Fibroblast of gingiva (primary cell): ENCODE measurements around the gene ZDHHC12.
"Not testable (repeated sequence)": the region's sequence is repeated elsewhere in the genome, so short reads cannot be mapped to it uniquely, and the experiment has no call there.

Experiments used
- DNase-seq: peaks from one replicate; pipeline ENCODE4 v3.0.0-alpha.2; 2011; ENCODE audit warnings: low read depth

ZDHHC12 gene

DNA sequence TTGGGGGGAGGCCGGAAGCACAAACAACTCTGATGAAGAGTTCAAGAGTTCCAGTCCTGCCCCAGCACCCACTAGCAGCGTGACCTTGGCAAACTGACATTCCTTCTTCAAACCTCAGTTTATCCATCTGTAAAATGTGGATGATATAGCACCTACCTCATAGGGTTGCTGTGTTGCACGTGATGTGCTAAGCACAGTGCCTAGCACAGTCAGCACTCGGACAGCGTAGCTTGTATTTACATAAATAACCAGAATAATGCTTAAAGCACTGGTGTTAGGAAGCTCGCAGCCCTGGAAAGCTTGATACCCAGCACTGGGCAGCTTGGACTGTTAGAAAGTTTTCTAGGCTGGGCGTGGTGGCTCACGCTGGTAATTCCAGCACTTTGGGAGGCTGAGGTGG, 16.5 kb downstream of the ZDHHC12 start:
- no peak for DNase-seq

DNA sequence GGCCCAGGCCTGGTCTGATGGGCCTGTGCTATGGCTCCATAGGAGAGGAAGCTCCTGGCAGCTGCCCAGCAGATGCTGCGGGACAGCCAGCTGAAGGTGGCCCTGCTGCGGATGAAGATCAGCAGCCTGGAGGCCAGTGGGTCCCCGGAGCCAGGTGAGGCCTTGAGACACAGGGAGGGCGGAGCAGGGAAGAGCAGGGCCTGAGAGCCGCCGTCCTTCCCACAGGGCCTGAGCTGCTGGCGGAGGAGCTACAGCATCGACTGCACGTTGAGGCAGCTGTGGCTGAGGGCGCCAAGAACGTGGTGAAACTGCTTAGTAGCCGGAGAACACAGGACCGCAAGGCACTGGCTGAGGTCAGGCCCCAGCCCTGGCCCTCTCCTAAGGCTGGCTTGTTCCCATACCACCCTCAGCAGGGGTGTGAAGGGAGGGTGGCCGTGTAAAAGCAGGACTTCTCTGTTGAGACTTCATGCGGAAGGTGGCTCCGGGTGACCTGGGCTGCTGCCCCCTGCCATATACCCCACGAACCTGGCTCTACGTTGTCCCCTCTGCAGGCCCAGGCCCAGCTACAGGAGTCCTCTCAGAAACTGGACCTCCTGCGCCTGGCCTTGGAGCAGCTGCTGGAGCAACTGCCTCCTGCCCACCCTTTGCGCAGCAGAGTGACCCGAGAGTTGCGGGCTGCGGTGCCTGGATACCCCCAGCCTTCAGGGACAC, 17.1 kb downstream of the ZDHHC12 start:
- no peak for DNase-seq

DNA sequence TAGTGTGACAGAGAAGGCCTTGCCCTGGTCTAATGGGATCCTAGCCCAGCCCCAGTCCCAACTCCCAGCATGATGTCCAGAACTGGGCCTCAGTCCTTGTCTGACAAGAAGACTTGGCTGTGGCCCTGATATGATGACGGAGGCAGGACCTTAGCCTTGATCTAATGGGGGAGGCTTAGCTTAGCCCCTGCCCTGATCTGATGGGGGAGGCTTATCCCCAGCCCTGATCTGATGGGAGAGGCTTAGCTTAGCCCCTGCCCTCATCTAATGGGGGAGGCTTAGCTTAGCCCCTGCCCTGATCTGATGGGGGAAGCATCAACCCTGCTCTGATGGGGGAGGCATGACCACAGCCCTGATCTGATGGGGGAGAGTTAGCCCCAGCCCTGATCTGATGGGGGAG, 17.9 kb downstream of the ZDHHC12 start:
- DNase-seq: no peak

DNA sequence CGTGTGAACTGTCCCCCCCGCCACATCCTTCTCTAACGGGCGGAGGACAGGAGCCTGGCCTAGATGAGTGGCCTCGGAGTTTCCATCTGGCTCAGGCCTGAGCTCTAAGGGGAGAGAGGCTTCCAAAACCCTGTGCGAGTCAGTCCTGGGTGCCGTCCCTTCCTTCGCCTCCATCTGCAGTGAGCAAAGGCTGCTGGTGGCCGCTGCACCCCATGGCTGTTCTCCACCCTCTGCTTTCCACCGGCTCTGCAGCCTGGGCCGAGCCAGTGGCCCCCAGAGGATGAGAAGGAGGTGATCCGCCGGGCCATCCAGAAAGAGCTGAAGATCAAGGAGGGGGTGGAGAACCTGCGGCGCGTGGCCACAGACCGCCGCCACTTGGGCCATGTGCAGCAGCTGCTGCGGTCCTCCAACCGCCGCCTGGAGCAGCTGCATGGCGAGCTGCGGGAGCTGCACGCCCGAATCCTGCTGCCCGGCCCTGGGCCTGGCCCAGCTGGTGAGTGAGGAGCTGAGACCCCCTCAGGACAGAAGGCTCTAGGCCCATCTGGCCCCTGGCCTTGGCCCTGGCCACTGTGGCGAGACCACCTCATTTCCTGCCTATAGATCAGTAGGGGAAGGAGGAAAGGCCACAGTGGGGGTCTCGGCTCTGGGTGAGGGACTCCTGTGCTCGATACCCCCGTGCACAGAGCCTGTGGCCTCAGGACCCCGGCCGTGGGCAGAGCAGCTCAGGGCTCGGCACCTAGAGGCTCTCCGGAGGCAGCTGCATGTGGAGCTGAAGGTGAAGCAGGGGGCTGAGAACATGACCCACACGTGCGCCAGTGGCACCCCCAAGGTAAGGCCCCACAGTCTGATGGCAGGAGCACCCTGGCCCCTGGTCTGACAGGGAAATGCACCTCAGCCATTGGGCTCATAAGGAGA, 18.6 kb downstream of the ZDHHC12 start:
- DNase-seq: no peak

DNA sequence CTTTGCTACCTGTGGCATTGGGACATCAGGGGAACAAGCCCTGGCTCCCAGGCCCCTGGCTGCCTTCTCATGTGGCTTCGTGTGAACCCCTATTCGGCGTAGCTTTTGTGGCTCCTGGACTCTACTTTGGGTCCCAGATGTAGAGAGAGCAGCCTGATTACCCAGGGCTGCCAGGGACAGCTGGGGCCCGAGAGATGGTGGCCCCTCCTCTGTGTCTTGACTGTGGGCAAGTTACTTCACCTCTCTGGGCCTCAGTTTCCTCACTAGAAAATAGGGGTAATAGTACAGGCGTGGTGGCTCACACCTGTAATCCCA, 19.6 kb downstream of the ZDHHC12 start:
- no peak for DNase-seq

DNA sequence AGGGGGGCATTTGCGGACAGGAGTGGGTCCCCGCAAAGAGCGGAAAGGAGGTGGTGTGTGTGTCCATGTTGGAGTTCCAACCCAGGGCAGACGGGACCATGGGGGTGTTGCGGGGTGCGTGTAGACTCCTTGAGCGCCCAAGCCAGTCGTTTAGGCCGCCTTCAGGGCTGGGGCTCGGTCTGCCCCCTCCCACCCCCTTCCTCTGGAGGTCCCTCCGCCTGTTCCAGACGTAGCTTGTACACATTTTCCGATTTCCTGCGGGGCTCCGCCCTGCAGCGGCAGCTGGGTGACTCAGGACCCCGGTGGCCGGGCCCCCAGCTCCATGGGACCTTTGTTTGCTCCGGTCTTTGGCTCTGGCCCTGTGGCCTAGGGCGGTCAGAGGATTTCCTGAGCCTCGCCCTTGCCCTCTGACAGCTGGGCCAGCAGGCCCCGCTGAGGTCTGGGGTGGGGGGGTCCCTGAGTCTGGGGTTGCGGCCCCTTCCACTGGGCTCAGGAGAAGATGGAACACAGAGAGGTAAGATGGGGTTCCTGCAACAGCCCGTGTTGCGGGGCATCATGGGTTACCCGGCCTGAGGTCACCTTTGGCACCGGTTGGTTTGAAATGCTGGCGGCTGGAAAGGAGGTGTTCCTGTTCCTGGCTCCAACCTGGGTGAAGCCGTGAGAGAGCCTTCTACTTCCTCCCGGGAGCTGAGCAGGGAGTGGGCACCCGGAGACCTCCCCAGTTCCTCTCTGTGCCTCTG, 20.1 kb downstream of the ZDHHC12 start:
- no peak for DNase-seq

DNA sequence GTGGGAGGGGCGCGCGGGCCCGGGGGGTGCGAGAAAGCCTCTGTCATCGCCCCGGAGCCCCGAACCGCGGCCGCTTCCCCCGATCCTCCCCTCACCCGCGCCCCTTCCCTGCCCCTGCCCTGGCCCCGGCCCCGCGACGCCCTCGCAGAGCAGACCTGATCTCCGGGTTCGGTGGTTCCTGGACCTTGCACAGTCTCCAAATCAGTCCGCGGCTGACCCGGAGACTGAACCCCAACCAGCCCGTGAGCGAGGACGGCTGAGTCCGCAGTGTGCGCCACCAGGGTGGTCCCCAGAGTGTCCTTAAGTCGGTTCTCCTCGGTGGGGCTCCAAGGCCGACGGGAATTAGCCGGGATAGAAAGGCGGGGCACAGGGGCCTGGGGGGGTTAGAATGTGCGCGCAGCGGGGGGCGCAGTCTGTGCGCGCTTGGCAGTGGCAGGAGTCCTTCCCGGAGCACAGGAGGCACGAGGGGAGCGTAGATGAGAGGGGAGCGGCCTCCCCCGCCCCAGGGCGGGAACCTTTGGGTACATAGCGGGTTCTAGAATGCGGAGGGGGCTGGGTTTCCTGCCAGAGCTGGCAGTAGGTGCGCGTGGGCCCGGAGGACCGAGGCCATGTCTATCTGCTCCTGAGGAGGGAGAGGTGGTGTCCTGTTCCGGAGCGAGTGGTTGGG, 20.8 kb downstream of the ZDHHC12 start:
- no peak for DNase-seq

DNA sequence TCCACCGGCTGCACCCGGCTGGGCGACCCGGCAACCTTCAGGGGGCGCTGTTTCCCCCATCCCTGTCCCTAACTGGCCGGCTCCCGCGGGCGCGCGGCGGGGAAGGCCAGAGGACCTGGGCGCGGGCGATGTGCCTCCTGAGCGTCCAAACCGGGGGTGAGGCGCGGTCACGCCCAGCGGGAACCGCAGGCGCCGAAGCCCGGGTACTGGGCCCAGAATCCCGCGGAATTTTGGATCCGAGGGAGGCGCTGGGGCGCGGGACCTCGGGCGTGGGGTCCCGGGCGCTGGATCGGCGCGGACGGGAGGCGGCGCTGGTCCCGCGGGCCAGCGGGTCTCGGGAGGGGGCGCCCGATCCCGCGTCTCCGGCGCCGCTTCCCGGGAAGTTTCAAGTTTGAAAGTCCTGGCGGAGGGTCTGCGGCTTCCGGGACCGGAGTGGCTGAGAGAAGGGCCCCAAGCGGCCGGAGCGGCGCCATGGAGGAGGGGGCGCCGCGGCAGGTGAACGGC, 21.4 kb downstream of the ZDHHC12 start, which contains the start of gene PKN3:
PKN3 (plus strand) TSS at position 59 of the 504 bp plus-strand sequence; CDS start at position 472, 413 bp downstream.
- DNase-seq: peak; percentile 68

DNA sequence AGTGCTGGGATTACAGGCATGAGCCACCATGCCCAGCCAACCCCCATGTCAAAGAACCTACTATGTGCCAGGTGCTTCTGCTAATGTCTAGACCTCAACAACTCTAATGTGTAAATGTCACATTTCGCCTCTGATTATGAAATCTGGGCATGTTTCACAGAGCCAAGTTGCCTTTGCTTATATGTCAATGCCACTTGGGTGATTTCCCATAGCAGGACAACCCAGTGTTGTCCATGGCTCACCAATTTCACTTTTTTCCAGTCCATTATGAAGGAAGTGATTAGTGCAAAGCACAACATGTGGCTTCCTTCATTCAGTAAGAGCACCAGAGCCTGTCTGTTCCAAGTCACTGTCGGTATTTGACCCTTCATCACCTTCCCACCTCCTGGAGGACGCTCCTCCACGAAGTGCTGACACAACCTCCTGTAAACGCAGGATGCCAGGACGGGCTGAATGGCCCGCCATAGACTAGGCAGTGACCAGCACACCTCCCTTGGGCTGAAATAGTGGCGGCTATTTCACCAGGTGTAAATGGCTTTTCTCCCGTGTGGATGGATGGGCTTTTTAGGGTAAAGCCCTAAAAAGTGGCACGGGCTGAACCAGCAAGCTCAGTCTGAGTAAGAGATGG, 22.6 kb downstream of the ZDHHC12 start:
- no peak for DNase-seq

DNA sequence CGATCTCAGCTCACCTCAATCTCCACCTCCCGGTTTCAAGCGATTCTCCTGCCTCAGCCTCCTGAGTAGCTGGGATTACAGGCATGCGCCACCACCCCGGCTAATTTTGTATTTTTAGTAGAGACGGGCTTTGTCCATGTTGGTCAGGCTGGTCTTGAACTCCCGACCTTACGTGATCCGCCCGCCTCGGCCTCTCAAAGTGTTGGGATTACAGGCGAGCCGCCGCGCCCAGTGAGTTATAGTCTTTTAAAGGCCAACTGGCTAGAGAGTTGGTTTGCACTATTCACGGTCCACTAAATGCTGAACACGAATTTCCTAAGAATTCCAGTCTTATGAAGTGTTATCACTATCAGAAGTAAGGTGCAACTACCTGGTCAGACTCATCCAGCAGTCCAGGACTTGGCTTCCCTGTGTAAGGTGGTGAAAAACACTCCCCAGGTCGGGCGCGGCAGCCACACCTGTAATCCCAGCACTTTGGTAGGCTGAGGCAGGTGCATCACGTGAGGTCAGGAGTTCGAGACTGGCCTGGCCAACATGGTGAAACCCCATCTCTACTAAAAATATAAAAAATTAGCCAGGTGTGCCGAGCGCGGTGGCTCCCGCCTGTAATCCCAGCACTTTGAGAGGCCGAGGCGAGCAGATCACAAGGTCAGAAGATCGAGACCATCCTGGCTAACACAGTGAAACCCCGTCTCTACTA, 24.7 kb downstream of the ZDHHC12 start:
- DNase-seq: not testable (repeated sequence)

DNA sequence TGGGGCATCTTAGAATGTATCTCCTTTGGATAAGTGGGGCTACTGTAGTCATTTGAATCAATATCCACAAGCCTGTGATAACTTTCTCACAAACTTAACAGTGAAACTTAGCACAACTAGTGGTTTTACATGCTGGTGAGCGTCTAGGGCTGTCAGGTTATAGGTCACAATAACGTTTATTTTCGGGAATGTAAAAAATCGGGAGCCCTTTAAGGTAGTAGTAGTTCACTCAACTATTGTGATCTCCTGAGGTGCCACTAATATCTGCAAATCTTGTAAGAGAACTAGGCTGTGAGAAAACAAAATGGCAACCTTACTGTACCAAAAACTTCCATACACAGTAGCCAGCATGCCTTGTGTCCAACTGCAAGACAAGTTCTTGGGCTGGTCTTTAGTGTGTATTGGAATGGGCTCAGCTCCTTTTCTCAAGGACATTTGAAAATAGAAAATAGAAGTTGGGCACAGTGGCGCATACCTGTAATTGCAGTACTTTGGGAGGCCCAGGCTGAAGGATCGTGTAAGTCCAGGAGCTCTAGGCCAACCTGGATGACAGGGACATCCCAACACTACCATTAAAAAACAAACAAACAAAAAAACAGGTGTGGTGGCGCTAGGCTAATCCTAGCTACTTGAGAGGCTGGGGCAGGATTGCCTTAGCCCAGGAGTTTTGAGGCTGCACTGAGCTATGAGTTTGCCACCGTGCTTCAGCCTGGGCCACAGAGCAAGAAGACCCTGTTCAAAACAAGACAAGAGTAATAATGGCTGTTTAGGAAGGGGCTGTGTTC, 26.8 kb downstream of the ZDHHC12 start:
- no peak for DNase-seq

DNA sequence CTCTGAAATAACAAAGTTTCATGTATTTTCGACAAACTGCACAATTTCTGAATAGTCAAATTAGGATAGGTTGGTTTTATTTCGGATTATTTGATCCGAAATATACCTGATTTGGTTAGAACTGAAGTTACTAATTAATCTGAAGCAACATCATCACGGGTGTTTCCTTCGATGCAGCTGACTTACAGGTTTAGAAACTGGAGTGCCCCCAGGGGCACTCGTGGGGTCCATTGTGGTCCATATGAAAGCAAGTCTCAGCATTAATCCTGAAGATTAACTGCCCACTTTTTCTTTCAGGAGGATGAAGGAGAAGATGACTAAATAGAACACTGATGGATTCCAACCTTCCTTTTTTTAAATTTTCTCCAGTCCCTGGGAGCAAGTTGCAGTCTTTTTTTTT, 29.6 kb downstream of the ZDHHC12 start:
- no peak for DNase-seq

DNA sequence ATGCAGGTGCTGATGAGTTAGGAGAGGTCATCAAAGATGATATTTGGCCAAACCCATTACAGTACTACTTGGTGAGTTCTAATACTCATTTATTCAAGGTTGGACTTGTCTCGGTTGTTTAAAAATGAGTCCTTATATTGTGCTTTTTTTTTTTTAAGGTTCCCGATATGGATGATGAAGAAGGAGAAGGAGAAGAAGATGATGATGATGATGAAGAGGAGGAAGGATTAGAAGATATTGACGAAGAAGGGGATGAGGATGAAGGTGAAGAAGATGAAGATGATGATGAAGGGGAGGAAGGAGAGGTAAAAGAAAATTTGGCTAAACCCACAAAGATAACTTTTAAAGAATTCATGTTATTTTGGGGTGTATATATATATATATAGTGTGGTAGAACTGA, 30.2 kb downstream of the ZDHHC12 start:
- DNase-seq: not testable (repeated sequence)

DNA sequence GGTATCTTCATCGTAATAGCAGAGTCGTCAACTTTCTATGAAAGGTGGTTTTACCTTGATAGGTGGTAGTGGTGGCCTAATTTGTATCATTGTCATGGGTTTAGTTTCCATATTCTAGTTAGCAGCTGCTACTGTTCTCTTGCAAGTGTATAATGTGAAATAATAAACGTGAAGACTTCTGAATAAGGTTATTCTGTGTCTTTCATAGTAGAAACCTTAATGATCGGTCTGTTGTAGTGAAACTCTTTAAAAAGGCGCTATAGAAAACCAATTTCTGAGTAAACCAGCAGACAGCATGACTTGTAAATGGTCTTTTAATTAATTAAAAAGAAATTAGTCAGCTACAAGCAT, 33.3 kb downstream of the ZDHHC12 start:
- DNase-seq: no peak

DNA sequence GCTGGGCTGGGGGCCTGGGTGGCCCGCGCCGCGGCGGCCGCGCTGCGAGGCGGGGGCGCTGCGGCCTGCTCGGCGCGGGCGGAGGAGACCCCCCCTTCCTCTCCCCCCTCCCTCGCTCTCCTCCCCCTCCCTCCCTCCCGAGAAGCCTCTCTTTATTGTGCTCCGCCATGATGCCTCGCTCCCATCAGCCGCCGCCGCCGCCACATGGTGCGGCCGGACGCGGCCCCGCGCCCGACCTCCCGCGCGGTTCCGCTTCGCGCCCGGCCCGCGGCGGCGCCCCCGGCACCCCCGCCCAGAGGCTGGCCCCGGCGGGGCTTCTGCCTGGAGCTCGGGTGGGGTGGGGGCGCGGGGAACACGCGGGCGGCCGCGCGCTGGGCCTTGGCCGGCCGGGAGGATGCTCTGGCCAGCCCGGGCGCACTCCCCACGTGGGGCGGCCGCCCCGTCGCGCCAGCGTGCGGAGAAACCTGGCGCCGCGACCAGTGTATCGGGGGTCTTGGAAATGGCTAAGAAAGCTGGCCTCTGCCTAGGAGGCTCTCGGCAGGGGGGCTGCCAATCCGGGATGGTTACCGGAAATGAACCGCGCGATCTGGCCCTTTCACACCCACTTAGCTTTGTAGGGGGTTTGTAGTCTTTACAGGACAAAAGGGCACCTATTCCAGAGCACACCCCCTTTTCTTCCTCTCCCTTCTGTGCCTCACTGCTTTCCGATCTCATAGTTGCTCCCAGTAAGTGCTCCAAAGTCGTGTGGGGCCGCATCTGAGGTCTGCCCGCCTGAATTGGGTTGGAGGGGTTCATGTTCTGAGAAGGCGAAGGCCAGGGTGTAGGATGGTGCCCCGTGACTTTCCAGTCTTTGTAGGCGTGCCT, 33.9 kb downstream of the ZDHHC12 start:
- DNase-seq: peak; percentile 52

DNA sequence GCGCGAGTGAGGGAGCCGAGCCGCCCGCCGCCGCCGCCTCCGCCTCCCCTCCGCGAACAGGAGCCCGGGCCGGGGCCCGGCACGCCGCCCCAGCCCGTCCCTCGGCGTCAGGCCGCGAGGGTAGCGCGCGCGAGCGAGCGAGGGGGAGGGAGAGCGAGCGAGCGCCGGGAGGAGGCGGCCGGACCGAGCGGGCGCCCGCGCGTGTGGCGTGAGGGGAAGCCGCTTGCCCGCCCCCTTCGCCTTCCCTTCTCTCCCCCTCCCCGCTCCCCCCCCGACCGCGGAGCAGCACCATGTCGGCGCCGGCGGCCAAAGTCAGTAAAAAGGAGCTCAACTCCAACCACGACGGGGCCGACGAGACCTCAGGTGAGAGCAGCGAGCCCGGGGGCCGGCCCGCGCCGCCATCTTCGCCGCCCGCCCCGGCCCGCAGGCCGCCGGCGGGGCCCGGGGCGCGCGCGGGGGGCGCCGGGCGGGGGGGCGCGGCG, 34.6 kb downstream of the ZDHHC12 start:
- no peak for DNase-seq

DNA sequence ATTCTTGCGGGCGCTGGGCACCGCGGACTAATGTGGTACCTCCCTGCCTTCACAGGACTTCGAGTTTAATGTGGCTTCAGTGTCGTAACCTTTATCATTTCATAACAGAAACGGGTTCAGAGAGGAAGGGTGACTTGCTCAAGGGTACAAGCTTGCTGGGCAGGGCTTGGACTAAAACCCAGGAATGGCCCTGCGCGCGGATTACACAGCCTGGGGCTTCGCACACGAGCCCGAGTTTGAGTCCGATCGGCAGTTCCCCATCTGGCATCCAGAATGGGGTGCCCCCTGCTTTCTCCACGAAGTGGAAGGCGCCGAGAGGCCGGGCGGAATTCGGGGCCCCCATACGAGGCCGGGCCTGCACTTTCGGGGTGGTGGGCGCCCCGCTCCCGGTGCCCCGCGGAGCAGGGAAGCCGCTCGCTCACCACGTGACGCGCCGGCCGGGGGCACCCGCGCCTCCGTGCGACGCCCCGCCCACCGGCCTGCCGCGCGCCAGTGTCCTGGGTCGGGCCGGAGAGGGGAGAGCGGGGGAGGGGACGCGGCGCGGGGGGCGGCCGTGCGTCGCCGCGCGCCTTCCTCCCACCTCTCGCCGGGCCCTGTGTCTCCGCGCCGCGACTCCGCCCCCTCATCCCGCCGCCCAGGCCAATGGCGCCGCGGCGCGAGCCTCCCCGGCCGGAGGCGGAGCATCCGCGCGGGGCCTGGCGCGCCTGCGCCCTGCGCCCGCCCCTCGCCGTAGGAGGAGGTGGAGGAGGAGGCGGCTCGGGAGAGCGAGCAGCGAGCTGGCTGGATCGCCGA, 35.2 kb downstream of the ZDHHC12 start, which contains the start of gene SET:
SET (plus strand) TSS at position 722 of the 792 bp plus-strand sequence. CDS start 361 bp downstream, outside the sequence.
- peak; percentile 92 for DNase-seq

DNA sequence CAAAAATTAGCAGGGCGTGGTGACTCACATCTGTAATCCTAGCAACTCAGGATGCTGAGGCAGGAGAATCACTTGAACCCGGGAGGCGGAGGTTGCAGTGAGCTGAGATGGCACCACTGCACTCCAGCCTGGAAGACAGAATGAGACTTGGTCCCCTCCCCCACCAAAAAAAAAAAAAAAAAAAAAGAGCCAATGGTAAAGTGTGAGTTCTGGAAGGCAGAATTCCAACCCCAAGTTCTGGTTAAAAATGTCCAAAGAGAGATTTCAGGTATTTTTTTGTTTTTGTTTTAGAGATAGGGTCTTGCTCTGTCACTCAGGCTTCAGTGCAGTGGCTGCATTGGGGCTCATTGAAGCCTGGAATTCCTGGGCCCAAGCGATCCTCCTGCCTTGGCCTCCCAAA, 36.5 kb downstream of the ZDHHC12 start:
- DNase-seq: no peak
